Midbrain (tissue), 1 donor: ENCODE data around the gene MAP3K14.

Experiments used
- DNase-seq: peaks from one replicate; lab custom pipeline; 2025; lab: John Stamatoyannopoulos, UW

The MAP3K14 gene

DNA sequence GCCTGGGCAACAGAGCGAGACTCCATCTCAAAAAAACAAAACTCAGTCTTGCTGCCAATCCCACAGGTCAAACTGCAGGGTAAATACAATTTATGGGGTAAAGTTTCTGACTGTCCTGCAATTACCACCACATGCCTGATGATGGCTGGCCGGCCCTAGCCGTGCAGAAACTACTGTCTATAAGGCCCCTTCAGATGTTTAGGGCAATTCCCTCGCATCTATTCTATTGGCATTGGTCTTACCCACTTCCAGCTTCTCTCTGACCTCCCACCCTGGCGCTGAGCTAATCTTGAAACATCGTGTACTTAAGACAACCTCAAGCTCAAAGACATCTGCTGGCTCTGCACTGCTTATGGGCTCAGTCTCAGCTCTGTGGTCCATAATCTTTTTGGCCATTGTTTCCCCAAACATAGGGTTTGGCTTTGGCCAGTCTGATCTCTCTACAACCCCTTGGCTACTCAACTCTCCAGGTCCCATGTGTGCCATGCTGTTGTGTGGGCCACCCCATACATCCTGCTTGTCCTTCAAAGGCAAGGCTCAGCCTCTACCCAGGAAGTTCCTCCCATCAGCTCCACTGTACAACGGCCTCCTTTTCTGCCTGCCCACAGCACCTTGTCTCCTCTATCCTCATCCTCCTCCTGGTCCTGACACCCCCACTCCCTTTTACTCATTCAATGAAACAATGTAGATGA is 16.6 kb downstream of the MAP3K14 start:
- no peak for DNase-seq

DNA sequence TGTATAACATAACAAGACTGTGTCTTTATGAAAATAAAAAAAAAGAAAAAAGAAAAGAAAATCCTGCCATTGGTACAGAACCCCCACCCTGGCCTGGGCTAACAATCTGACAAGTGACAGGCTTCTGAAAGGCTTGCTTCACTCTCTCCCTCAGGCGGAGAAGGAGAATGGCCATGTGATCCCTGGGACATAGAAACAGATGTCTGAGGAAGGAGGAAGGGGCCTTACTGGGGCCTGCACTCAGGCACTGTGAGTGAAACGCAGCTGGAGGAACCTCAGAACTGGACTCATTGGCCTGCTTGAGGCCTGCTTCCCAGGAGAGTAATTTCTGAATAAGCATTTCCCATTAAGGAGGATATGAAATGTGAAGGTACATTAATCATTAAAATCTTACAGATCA is 17.5 kb downstream of the MAP3K14 start:
- peak; percentile 31 for DNase-seq

DNA sequence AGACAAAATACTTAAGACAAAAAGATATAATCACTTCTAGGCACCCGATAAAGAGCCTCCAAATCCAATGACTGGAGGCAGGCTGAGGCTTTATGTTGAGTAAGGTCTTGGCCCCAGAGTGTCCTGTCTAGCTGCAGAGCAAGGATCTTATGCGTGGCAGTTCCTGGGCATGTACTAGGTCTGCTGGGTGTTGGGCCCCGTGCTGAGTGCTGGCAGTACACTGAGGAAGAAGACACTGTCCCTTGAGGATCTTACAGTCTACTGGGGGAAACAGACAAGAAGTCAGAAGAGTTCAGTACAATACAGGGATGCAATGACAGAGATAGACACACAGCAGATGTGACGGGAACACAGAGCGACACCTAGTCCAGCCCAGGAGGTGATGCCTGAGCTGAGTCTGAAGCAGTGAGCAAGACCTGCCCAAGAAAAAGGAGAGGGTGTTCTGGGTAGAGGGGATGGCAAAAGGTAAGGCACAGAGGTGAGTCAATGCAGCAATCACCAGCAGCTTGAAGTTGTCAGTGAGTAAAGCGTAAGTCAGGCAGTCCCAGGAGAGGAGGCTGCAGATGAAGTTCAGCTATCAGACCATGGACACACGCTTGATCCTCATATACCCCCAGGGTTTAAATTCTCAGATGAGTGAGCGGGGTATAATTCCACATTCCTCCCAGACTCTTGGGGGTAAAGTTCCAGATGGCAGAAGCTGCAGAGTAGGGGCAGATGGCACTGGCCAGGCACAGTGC is 18.1 kb downstream of the MAP3K14 start:
- DNase-seq = no peak

DNA sequence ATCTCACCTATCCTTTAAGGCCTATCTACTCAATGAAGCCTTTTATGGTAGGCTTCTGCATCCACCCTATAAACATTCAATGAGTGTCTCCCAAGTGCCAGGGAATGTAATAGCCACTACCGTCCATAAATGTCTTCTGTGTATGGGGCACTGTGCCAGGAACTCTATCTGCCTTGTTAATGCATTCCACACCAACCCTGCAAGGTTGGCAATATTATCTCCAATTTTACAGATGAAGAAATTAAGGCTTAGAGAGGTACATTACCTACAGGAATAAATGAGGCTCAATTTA is 20.0 kb downstream of the MAP3K14 start:
- no peak for DNase-seq

DNA sequence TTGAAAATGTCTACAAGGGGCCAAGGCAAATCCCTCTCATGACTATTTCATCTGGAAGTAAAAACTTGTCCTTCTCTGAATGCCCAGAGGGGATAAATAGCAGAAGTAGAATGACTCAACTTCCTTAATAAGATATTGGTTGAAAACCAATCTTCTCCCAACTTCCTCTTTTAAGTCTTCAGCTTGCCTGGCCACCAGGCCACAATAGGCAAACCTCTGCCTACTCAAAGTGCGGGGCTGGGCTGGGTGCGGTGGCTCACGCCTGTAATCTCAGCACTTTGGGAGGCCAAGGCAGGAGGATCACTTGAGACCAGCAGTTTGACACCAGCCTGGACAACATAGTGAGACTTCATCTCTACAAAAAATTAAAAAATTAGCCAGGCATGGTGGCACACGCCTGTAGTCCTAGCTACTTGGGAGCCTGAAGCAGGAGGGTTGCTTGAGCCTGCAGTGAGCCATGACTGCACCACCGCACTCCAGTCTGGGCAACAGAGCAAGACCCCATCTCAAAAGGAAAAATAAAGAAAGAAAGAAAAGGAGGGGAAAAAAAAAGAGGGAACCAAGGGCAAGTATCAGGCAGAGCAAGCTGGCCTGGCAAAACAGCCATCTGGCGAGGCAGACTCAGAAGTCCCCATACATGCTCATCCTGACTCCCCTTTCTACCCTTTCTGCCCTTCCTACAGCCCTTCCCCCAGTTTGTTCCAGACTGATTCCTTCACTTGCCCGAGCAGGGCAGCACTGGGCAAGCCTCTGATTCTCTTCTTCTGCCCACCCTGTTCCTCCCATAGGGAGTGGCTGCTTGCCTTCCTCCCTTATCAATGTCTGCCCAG is 20.6 kb downstream of the MAP3K14 start:
- DNase-seq = peak; percentile 36

DNA sequence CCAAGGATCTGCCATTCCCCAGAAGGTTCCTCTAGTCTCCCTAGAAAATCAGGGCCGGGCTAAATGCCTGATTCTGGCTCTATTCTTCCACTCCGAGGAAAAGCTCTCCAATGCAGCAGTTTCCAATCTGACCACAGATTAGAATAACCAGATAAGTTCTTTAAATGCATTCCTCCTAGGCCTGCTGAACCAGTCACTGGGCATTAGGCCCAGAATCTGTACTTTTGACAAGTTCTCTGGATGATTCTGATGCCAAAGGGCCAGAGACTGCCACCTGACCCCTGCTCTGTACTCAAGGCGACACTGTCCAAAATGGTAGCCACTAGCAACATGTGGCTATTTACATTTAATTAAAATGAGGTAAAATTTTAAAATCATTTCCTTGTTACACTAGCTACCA is 22.3 kb downstream of the MAP3K14 start:
- DNase-seq = peak; percentile 29

DNA sequence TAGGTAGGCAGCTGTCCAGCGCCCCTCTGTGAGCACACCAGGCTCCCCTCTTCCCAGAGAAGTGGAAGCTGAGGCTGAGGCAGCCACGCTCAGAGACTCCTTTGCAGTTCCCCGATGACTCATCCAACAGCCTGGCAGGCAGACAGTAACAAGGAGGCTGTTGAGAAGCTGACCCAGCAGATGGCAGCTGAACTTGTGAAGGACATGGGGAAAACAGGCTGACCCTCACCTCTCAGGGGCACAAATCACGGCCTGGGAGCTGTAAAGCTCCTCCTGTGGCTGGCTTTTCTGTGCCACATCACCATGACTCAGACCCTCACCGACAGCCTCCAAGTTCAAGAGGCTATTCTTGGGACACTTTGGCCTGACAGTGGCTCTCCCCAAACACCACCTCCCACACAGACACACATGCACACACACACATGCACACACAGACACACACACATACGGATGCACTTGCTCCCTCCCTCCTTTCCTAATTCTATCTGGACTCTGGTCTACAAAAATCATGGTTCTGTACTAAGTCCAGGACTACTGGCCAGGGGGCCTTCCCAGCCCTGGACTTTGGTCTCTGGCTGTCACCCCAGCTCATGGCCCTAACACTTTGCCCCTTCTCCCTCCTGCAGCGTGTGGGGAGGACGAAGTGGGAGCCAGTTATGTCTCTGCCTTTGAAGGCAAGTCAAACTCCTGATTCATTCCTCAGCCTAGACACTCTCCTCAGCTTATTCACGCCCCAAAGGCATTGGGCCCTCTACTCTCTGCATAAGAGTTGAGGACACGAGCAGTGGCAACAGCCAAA is 23.2 kb downstream of the MAP3K14 start:
- peak; percentile 40 for DNase-seq

DNA sequence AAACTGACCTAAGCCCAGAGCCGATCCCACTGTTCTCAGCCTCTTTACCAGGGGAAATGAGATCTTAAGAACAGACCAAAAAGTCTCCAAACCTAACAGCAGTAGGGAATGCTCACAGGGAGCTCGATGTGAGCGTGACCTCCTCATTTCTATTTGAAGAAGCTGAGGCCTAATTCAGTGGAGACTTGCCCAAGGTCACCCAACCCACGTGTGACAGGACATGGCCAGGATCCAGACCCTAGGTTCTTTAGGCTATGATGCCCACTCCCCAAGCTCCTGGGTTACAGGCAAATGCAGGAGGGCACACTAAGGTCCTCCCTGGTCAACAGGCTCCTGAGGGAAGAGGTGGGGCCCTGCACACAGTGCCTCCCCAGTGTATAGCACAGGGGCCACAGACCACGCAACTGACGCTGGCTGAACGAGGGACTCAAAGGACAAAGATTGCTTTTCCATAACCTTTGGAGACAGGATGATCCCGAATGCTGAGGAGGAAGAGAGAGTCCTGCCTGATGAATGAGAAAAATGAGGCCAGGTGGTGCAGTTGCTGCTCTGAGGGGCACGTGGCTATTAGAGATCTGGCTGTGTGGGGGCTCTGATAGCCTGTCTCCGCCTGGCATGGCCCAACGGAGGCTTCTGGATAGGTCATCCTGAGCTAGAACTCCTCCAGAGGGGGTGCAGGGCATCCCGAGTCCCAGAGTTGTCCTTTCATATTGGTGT is 24.0 kb downstream of the MAP3K14 start:
- DNase-seq = no peak

DNA sequence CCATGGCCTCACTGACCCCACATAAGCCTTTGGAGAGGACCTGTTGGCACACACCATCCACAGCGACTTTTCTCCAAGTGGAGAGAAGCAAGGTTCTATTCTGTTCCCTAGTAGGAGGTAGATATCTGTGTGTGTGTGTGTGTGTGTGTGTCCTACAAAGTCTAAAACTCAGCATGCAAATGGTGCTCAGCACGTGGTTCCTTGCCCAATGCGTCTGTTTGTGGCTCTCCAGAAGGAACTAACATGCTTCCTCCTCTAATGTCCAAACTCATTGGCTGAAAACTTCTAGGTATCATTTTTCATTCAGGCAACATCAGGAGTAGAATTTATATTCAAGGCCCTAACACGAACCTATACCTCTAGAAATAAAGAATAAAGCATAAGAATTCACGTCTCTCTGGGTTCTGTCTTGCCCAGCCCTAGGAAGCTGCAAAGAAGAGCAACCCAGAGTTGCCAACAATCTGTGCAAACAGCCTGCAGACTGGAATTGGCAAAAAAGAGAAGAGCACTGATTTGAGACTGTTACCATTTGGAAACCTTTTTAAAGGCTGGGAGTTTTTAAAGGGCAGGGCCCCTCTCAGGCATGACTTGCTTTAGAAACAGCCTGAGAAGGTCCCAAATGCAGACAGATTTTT is 25.5 kb downstream of the MAP3K14 start:
- DNase-seq = peak; percentile 58

DNA sequence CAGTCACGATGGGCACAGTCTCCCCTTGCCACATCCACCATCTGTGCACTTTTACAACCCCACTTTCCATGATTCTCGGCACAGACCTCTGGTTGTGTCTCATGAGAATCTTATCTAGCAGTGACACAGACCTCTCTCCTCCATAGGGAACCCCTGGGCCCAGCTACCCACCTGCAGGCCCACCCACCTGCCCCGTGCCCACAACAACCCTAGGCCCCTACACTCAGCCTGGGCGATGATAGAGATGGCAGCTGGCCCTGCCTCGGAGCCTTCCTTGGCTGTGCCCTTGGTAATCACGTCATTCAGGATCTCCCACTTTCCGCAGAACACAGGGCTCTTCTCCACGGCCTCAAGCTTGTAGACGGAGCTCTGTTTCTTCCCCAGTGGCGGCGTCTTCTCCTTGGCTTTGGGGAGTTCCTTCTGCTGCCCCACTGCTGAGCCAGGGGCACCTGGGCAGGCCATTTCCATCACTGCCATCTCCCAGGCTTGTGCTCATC is 26.5 kb downstream of the MAP3K14 start:
- no peak for DNase-seq

DNA sequence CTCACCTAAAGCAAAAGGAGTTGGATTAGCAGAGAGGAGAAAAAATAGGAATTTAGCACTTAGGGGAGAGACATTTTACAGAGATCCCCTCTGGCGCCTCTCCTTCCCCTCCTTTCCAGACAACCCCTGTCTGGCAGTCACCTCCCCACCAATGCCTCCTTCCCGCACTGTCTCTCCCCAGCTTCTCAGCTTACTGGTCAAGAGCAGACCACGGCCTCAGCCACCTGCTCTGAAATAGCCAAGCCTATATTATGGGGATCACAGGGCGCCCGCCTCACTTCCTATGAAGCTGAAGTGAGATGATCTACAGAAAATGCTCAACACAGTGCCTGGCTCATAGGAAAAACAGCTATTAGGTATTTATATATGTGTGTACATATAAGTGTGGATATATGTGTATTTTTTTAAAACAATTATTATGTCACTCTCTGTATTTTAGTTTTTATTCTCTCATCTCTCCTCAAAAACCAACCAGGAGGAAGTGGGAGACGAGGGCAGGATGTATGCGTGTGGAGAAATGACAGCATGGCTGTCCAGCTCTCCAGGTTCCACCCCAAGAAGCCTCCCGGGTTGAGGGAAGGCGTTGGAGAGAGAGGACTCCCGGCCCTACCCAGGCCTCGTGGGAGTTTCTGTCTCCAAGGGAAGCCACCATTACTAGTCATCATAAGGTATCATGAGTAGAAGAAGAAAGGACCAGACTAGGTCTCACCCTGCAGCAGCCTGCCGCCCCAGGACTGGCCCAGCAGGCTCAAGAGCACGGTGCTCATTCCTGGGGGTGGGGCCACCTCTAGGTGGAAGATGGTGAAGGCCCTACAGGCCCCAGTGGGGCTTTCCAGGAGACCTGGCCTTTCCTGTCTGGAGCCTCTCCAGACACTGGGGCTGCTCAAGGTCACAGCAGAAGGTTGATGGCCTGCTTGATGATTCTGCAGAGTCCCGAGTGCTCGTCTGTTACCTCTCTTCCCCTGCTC is 27.2 kb downstream of the MAP3K14 start:
- no peak for DNase-seq

DNA sequence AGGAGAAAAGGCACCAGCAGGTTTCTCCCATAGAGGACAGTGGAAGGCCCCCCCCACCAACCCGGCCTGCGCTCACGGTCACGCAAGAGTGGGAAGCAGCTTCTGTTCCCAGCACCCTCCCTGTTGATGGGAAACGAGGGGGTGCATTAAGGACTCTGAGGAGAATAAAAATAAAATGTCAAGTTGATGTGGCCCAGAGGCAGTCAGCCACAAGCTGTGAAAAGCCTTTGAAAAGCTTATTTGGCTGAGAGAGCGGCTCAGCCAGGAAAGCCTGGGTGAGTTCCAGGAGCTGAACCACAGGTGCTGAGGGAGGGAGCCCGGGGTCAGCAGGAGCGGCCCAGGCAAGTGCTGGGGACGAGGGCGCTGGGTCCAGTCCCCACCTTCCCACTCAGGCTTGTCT is 28.0 kb downstream of the MAP3K14 start:
- DNase-seq = peak; percentile 33

DNA sequence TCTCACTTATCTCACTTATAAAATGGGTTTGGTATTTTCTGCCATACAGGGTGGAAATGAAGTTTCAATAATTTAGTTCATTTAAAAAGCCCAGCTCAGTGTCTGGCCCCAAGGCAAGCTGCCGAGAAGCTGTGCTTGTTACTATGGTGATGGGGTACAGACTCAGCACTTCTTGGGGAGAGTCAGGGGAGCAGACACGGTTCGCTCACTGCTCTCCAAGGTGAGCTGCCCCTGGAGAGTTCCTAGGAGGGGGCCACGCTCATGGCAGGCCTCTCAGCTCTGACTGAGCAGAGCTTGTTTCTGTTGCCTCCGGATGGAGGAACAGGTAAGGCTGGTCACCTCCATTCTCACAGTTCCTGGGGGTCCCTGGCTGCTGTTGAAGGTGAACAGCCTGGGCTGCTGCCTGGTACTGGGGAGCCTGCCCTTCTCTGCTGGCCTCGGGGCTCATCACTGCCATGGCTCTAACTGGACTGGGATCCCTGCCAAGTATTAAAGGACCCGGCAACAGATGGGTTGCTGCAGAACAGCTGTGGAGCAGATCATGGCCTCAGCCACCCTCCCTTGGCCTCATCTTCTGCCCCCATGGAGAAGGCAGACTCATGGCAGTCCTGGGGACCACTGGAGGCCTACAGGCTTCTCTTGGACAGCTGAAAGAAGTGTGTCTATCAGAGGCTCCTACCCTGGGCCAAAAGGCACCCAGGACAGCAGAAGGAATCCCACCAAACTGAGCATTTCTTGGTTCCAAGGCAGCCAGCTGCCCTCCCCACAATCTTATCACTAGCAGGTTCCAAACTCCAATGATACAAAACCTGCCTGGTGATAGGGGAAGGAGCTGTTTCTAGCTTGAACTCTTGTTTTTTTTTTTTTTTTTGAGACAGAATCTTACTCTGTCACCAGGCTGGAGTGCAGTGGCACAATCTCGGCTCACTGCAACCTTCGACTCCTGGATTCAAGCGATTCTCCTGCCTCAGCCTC is 29.0 kb downstream of the MAP3K14 start:
- no peak for DNase-seq

DNA sequence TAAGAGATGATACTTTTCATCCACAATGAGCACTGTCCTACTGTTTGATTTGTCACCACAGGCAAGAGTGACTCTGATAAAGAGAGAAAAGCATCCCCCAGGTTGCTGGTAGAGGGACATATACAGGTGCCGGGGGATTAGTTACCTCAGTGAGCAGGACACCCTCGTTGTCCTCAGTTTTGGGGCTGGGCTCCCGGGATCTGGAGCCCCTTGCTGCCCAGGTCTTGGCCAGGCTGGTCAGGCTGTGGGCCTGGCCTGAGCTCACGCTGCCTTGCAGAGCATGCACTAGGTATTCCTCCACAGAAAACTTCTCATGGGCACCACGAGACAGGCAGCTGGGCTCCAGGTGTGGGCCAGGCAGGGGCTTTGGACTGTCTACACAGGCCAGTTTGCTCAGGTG is 30.5 kb downstream of the MAP3K14 start:
- DNase-seq = no peak

DNA sequence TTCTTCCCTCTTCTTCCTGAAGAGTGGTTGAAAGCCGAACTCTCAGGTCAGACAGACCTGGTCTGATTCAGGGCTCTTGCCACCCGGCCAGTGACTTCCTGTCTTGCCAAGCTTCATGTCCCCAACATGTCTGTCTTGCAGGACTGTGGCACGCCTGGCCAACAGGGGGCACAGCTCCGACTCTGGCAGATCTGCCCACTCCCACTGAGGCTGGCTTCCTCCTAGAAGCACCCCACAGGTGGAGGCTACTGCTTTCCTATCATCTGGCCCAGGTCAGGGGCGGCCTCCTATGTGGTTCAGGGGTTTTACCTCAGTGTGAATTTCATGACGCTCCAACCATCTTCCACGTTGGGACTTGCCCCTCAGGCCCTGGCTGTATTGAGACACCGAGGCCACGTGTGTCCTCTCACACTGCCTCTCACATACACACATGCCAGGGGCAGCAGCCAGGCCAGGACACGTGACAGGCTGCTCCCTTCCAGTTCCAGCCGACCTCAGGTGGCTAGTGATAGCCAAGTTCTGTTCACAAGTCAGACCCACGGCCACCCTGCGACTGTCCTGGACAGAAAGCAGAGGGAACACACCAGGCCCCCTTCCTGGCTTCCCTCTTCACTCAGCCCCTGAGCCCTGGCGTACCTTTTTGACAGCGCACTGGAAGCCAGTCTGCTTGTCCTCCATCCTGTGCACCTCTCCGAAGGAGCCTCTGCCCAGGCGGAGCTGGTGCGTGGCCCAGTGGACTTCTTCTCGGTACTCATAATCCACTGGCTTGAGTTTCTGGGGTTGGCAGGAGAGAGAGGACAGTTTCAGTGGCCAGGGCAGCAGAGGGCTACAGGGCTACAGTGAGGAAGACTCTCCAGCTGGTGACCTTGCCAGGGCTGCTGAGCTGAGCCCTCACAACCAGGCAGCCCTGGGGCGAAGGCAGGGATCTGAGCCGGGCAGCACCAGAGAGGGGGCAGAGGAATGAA is 32.4 kb downstream of the MAP3K14 start:
- DNase-seq = no peak

DNA sequence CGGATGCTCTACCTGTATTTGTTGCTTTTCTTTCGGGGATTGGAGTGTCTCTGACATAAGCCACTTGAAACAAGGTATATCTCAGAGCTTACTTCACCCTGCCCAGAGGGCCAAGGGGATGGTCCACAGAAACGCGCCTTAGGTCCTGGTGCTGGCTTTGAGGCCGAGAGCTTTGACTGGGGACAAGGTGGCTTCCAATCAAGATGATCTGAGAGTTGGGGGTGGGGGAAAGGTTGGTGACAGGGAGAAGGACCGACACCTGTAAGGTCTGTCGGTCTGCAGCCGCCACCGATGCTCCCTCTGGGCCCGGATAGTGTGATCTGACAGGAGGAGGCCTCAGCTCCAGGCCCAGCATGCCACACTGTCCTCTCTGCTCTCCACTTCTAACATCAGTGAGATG is 33.1 kb downstream of the MAP3K14 start:
- no peak for DNase-seq
